Transverse colon (tissue), 3 donors: Measurements from ENCODE around the gene SMCP.

Experiments used
- EP300 ChIP-seq: sonication (generic); formaldehyde crosslinking; IDR thresholded peaks from one replicate; pipeline ENCODE4 v1.6.1; 2017; ENCODE audit warnings: antibody characterized with exemption, low read depth
- POLR2A ChIP-seq: fragments of 450-650 bp; IDR thresholded peaks from one replicate; pipeline ENCODE4 v1.6.1; 2016; ENCODE audit warnings: antibody characterized with exemption, mild to moderate bottlenecking, moderate library complexity
- TF ChIP-seq, protein P1 (sequence below), 5 experiments: fragments of 200-600 bp in 3 of 5; fragments of 450-650 bp in 2 of 5; sonication (generic) in 3 of 5; IDR thresholded peaks; 1 replicate in 2 of 5; 2 replicates in 3 of 5; pipeline ENCODE4 v1.5.1; 2016 to 2017; ENCODE audit warnings: antibody characterized with exemption in 5 of 5, inconsistent platforms in 3 of 5, mild to moderate bottlenecking in 2 of 5, moderate library complexity in 1 of 5

- TF ChIP-seq POLR2A (no peak), EP300 (no peak)
- TF ChIP-seq, protein P1, sequence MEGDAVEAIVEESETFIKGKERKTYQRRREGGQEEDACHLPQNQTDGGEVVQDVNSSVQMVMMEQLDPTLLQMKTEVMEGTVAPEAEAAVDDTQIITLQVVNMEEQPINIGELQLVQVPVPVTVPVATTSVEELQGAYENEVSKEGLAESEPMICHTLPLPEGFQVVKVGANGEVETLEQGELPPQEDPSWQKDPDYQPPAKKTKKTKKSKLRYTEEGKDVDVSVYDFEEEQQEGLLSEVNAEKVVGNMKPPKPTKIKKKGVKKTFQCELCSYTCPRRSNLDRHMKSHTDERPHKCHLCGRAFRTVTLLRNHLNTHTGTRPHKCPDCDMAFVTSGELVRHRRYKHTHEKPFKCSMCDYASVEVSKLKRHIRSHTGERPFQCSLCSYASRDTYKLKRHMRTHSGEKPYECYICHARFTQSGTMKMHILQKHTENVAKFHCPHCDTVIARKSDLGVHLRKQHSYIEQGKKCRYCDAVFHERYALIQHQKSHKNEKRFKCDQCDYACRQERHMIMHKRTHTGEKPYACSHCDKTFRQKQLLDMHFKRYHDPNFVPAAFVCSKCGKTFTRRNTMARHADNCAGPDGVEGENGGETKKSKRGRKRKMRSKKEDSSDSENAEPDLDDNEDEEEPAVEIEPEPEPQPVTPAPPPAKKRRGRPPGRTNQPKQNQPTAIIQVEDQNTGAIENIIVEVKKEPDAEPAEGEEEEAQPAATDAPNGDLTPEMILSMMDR (IDR thresholded peaks at IDR 0.05), result no peak
Measured at GRCh38 chr1:152861374-152861773, 16.7 kb upstream of the SMCP start.
